Loucy (cell line): Measurements from ENCODE around the gene SPATA33.
"Not testable (repeated sequence)": the region's sequence is repeated elsewhere in the genome, so short reads cannot be mapped to it uniquely, and the experiment has no call there.

Experiments used
- EZH2phosphoT487 ChIP-seq: fragments of 200-600 bp; IDR thresholded peaks from 2 replicates; pipeline ENCODE4 v1.6.1; 2018; ENCODE audit warnings: antibody characterized with exemption, mild to moderate bottlenecking, moderate library complexity, borderline replicate concordance
- TF ChIP-seq, protein P1 (sequence below): fragments of 200-600 bp; sonication (generic); conservative IDR thresholded peaks from 2 replicates; pipeline ENCODE4 v1.5.1; 2014; ENCODE audit warnings: mild to moderate bottlenecking, antibody characterized with exemption, low read length

DNA sequence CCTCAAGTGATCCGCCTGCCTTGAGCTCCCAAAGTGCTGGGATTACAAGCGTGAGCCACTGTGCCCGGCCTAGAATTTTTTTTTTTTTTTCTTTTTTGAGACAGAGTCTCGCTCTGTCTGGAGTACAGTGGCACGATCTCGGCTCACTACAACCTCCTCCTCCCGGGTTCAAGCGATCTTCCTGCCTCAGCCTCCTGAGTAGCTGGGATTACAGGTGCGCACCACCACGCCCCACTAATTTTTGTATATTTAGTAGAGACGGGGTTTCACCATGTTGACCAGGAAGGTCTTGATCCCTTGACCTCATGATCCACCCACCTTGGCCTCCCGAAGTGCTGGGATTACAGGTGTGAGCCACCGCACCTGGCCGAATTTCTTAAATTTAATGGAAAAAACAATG lies 41.1 kb downstream of the SPATA33 start:
- TF ChIP-seq, protein P1, sequence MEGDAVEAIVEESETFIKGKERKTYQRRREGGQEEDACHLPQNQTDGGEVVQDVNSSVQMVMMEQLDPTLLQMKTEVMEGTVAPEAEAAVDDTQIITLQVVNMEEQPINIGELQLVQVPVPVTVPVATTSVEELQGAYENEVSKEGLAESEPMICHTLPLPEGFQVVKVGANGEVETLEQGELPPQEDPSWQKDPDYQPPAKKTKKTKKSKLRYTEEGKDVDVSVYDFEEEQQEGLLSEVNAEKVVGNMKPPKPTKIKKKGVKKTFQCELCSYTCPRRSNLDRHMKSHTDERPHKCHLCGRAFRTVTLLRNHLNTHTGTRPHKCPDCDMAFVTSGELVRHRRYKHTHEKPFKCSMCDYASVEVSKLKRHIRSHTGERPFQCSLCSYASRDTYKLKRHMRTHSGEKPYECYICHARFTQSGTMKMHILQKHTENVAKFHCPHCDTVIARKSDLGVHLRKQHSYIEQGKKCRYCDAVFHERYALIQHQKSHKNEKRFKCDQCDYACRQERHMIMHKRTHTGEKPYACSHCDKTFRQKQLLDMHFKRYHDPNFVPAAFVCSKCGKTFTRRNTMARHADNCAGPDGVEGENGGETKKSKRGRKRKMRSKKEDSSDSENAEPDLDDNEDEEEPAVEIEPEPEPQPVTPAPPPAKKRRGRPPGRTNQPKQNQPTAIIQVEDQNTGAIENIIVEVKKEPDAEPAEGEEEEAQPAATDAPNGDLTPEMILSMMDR, result not testable (repeated sequence)
- not testable (repeated sequence) for TF ChIP-seq EZH2phosphoT487
